Right lobe of liver (tissue), 6 donors: ENCODE measurements around the gene RPS6KA2. TPM values are rescaled to one million over a fixed set of nuclear protein-coding genes. Genes with fewer than 3 reads are reported as not detected.

Source experiments
- ATAC-seq, 4 donors: fragments of 200-7000 bp; cut with Tn5 transposase; one replicate each; pipeline ENCODE4 v1.9.1; 2020; ENCODE audit warnings: mild to moderate bottlenecking in 4 of 4, moderate library complexity in 4 of 4
- DNase-seq, 3 donors: peaks; one replicate each; pipeline ENCODE4 v3.0.0-alpha.2; 2020
- H3K27ac ChIP-seq, 3 donors: fragments of 200-600 bp; one replicate each; pipeline ENCODE4 v1.8.0; 2022
- H3K27me3 ChIP-seq, 2 donors: fragments of 200-600 bp; one replicate each; pipeline ENCODE4 v1.8.0; 2022
- H3K36me3 ChIP-seq, 4 donors: fragments of 200-600 bp; sonication (generic) in 1 of 4; one replicate each; pipeline versions ENCODE4 v1.5.1 to v1.8.0; 2017 to 2022; ENCODE audit warnings: control low read depth in 1 of 4
- H3K4me1 ChIP-seq, 4 donors: fragments of 200-600 bp; sonication (generic) in 1 of 4; one replicate each; pipeline versions ENCODE4 v1.5.1 to v1.8.0; 2017 to 2022; ENCODE audit warnings: control low read depth in 1 of 4
- H3K4me3 ChIP-seq, 3 donors: fragments of 200-600 bp; one replicate each; pipeline ENCODE4 v1.8.0; 2022
- H3K9me3 ChIP-seq, 4 donors: fragments of 200-600 bp; sonication (generic) in 1 of 4; one replicate each; pipeline versions ENCODE4 v1.5.1 to v1.8.0; 2017 to 2022; ENCODE audit warnings: control low read depth in 1 of 4
- CTCF ChIP-seq, 4 donors: fragments of 200-600 bp in 3 of 4; fragments of 450-650 bp in 1 of 4; IDR thresholded peaks; one replicate each; pipeline versions ENCODE4 v1.5.1 to v1.8.0; 2016 to 2022; ENCODE audit warnings: antibody characterized with exemption in 4 of 4, mild to moderate bottlenecking in 2 of 4
- POLR2A ChIP-seq: fragments of 450-650 bp; IDR thresholded peaks from one replicate; pipeline ENCODE4 v1.6.1; 2017; ENCODE audit warnings: antibody characterized with exemption, mild to moderate bottlenecking
- WGBS: methylation state at CpG from one replicate; pipeline ENCODE4 v1.1.6; 2018; ENCODE audit warnings: low coverage, low lambda C conversion rate; ENCODE audit not compliant: insufficient coverage; ENCODE audit errors: missing lambda C conversion rate; 5-methylcytosine and 5-hydroxymethylcytosine counted together
- intact Hi-C, 2 donors: fragments of 100-400 bp; cut with DNase I; formaldehyde crosslinking; loops; one replicate each; pipeline versions ENCODE4 v1.11.2 to v1.14.1; 2022
- total RNA-seq, 6 experiments: library from RNA; depleted of rRNA in 2 of 6; stranded (reverse); fragments of >200 nt in 2 of 6; fragmentation: NEBNext Ultra II Directional in 3 of 6; extraction: Animal tissue kit (Norgen Biotek cat#: 25700) in 3 of 6; gene quantifications; one replicate each; pipeline versions ENCODE4 v1.1.0 to v1.2.4, GENCODE V29; 2016 to 2023
- donor health status: DM: no; HTN: yes; CAD: no.
- donor health status: DM: no; HTN: no; CAD: no.
- donor health status: DM: no; HTN: no; CAD: no.
- donor health status: DM: no; HTN: yes; CAD: no.
- donor health status: DM: no; HTN: yes; CAD: no.

RPS6KA2 gene
- total RNA-seq, 6 experiments from 2014 or later: 6.4 to 18.1 (median 11.1) TPM

- intact Hi-C loops: no loop called here
- no peaks in the 10 kb centered on the region for H3K27me3 ChIP-seq
- no peak for DNase-seq
- no peaks in the 10 kb centered on the region for H3K4me1 ChIP-seq
- TF ChIP-seq POLR2A: no peak
- no peak for TF ChIP-seq CTCF (IDR thresholded peaks at IDR 0.05)
- no peak overlapping the region for H3K4me3 ChIP-seq
- no peaks in the 10 kb centered on the region for H3K9me3 ChIP-seq
- H3K27ac ChIP-seq: no peak overlapping the region
- WGBS: 69% methylated on average over 13 of the region's 24 CpGs
- ATAC-seq: peak in 1 of 4 donors; percentile 21
- no peaks in the 10 kb centered on the region for H3K36me3 ChIP-seq
Observed at GRCh38 chr6:166436195-166437139, 190.6 kb downstream of the RPS6KA2 start.

- no peaks in the 10 kb centered on the region for H3K27me3 ChIP-seq
- no peak overlapping the region for H3K27ac ChIP-seq
- no peaks in the 10 kb centered on the region for H3K36me3 ChIP-seq
- no peaks in the 10 kb centered on the region for H3K4me1 ChIP-seq
- H3K4me3 ChIP-seq: no peak overlapping the region
- no peaks in the 10 kb centered on the region for H3K9me3 ChIP-seq
- intact Hi-C loops: no loop called here
- ATAC-seq: peak in 3 of 4 donors; percentile 30 to 40 (median 39)
- DNase-seq: no peak
- TF ChIP-seq CTCF (IDR thresholded peaks at IDR 0.05) (no peak), POLR2A (no peak)
- no CpG with 5 or more reads among the region's 10 CpGs for WGBS
Observed at GRCh38 chr6:166435574-166435973, 191.5 kb downstream of the RPS6KA2 start.

- WGBS: 89% methylated on average over 4 of the region's 5 CpGs
- Histone ChIP-seq H3K9me3 (no peaks in the 10 kb centered on the region), H3K36me3 (no peaks in the 10 kb centered on the region), H3K27ac (no peak overlapping the region), H3K27me3 (no peaks in the 10 kb centered on the region), H3K4me1 (no peaks in the 10 kb centered on the region), H3K4me3 (no peak overlapping the region)
- DNase-seq (no peak), ATAC-seq (no peak)
- intact Hi-C loops: no loop called here
- TF ChIP-seq CTCF (IDR thresholded peaks at IDR 0.05) (no peak), POLR2A (no peak)
Observed at GRCh38 chr6:166434336-166434735, 192.7 kb downstream of the RPS6KA2 start.

GRCh38 chr6:166433096-166433495, 194.0 kb downstream of the RPS6KA2 start:
- H3K9me3 ChIP-seq: no peaks in the 10 kb centered on the region
- intact Hi-C loops: no loop called here
- no peak overlapping the region for H3K27ac ChIP-seq
- no peak for ATAC-seq
- H3K27me3 ChIP-seq: no peaks in the 10 kb centered on the region
- H3K4me3 ChIP-seq: no peak overlapping the region
- 98% methylated on average over 8 of the region's 10 CpGs for WGBS
- no peaks in the 10 kb centered on the region for H3K4me1 ChIP-seq
- DNase-seq: no peak
- no peak for TF ChIP-seq POLR2A
- no peak for TF ChIP-seq CTCF (IDR thresholded peaks at IDR 0.05)
- no peaks in the 10 kb centered on the region for H3K36me3 ChIP-seq
